Activated CD4-positive, alpha-beta T cell treated with anti-CD3 and anti-CD28 coated beads, Interleukin-2, Interleukin-4, amounts not matched to agents 100 ng/mL and 50 ng/mL, durations not matched to agents 16 hours and 8 hours (primary cell): ENCODE results near the gene LIPI.
"Not testable (repeated sequence)": the region's sequence is repeated elsewhere in the genome, so short reads cannot be mapped to it uniquely, and the experiment has no call there.

ENCODE experiments used
- DNase-seq: peaks from one replicate; pipeline ENCODE4 v3.0.0-alpha.2; 2020; ENCODE audit warnings: low spot score

The LIPI gene

DNA sequence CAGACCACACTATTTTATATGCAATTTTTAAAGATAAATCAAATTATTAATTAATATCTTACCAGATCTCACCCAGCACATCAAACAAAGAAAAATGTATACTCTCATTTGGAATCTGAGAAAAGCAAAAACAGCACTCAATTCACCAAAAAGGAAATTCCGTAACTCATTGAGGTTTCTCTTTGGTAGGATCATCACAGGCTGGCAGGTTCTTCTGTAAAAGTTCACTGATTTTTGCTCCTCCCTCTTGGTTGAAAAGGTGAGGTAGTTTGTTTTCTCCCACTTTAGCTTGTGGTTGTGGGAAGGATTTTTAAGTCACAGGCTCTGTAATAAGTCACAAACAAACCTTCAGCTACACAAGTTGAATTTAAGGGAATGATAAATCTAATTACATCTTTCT lies at the start of gene LIPI:
LIPI (minus strand) TSS at position 218 of the 400 bp plus-strand sequence; CDS start at position 108, 110 bp downstream.
- no peak for DNase-seq

DNA sequence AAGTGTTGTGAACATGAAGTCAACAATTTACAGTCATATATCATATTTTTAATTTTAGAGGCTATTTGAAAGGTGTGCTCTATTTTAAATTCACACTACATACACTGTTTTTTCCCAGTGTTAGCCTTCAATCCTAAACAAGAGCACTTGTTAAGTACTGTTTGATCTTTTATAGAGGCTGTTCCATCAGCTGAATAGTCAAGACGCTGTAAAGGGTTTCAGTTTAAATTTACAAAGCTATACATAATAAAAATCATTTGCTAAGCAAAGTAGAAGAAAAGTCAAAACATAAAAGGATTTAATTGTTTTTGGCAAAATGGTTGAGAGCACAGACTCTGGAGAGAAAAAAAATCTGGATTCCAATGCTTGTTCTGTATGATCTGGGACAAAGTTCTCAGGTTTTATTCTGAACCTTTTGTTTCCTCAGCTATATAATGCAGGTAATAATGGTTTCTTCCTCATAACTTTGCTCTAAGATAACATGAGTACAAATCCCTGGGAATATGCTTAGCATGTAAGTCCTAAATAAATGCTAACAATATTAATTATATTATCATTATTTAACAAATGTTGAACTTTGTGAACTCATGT lies 49.5 kb upstream of the LIPI start:
- DNase-seq, result no peak

DNA sequence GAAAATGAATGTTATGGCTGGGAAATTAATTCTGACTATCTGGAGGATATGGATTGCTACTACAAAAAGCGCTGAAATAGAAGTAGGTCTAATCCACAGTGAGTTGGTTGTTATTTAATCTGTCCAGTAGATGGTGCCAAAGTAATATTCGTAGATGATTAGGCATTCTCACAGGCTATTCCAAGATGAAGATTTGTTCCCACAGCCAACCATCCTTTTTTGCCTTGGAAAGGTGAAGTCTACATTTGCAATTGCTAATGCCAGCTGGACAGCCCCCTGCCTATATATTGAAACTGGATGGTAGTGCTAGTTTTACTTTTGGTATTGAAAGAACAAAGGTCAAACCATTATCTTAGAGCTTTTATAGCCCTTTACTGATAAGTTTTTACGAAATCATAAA lies 49.0 kb upstream of the LIPI start:
- peak; percentile 31 for DNase-seq

GRCh38 chr21:14251336-14251735 lies 40.6 kb upstream of the LIPI start:
- no peak for DNase-seq

DNA sequence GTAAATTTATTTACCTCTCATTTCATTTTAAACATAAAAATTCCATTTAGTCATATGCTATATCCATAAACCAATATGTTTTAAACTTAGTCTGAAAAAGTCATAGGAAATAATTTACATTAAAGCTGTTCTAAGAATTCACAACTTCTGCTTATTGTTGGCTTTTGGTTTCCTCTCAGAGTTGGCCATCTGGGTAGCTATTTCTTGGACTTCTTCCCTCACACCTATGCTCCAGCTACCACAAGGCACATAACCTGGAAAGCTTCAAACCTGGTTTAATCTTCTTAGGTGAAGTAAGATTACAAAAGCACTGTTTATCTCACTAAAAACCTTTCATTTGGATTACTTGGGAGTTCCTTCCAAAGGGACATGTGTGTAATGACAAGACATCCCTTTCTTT lies 35.0 kb upstream of the LIPI start:
- no peak for DNase-seq

GRCh38 chr21:14244911-14245310 lies 34.2 kb upstream of the LIPI start:
- no peak for DNase-seq

DNA sequence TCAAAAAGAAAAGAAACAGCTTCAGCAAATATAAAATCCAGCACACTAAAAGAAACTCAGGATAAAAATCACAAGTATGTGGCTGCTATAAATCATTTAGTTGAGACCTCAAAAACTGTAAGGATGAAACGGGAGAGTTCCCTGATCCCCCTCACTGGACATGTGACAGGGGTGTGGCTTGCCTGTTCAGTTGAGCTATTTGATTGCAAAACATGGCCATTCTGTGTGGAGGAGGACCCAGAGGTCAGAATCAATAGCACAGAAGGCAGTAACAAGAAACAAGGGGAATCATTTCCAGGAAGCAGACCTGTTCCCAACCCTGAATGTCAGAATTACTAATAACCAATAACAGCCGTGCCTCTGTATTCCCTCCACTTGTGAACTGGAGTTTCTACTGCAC lies 33.1 kb upstream of the LIPI start:
- no peak for DNase-seq

GRCh38 chr21:14243461-14243860 lies 32.7 kb upstream of the LIPI start:
- no peak for DNase-seq

DNA sequence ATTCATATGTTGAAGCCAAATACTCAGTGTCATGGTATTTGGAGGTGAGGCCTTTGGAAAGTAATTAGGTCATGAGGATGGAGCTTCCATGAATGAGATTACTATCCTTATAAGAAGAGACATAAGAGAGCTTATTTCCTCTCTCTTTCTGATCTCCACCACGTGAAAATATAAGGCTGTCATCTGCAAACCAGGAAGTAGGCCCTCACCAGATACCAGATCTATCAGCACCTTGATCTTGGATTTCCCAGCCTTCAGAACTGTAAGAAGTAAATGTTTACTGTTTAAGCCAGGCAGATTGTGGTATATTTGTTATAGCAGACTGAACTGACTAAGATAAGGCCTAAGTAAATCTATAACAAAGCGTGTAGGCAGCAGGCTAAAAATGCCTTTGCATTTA lies 30.5 kb upstream of the LIPI start:
- no peak for DNase-seq

- DNase-seq, result no peak
Measured at GRCh38 chr21:14239281-14239680, 28.5 kb upstream of the LIPI start.

DNA sequence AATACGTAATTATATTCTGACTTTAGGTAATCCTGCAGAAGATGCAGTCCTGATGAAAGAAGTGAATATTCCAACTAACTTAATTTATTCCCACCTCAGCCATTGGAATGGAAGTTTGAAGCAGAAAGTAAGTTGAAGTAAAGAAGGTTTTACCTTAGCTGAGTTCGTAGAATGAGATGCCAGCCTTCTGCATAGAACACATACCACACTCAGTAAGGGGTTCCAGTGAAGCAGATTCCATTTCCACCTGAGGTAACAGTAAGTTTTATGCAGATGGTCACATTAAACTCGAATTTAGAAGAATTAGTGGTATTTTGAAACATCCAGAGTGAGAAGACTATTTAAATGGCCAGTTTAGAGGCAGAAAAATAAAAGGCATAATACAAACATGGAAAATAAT lies 25.4 kb upstream of the LIPI start:
- no peak for DNase-seq

DNA sequence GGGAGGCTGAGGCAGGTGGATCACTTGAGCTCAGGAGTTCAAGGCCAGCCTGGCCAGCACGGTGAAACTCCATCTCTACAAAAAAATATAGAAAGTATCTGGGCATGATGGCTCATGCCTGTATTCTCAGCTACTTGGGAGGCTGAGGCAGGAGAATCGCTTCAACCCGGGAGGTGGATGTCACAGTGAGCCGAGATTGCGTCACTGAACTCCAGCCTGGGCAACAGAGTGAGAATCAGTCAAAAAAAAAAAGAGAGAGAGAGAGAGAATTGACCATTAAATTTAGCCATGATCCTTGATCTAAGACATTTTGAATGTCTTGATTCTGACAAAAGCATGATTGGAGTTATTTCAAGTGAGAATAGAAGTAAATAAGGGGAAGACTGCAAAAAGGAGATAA lies 24.3 kb upstream of the LIPI start:
- DNase-seq, result no peak

GRCh38 chr21:14229399-14229798 lies 18.6 kb upstream of the LIPI start:
- no peak for DNase-seq

DNA sequence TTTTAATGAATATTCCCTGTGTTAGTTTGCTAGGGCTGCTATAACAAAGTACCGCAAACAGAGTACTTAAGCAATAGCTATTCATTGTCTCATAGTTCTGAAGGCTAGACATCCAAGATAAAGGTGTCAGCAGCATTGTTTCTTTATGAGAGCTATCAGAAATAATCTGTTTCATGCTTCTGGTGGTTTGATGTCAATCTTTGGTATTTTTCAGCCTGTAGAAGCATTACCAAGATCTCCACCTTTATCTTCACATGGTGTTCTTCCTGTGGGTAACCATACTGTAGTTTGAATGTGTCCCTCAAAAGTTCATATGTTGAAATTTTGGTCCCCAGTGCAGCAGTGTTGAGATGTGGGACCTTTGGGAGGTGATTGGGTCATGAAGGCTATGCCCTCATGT lies 12.6 kb upstream of the LIPI start:
- DNase-seq, result no peak

- peak; percentile 66 for DNase-seq
Measured at GRCh38 chr21:14215971-14216641, 5.4 kb upstream of the LIPI start, which contains the start of gene RBM11. Gene RBM11 (plus strand): TSS chr21:14216157. CDS start chr21:14216187, 30 bp downstream.

DNA sequence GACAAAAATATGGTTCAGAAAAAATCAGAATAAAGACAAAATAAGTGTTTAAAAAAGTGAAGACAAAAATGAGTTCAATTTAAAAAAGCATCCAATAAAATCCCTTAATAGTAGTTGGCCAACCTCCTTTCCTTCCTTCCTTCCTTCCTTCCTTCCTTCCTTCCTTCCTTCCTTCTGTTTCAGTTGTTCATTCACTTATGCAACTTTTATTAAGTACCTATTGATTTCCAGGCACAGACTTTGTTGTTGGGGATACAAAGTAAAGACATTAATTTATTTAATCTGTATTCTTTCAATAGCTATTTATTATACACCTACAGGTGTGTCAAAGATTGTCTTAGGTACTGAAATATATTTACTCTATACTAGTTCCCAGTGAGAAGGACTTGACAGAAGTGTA lies 2.4 kb upstream of the LIPI start:
- DNase-seq, result no peak

GRCh38 chr21:14206222-14206621 lies 4.5 kb downstream of the LIPI start:
- no peak for DNase-seq

- DNase-seq, result not testable (repeated sequence)
Measured at GRCh38 chr21:14166463-14167223, 44.1 kb downstream of the LIPI start.

DNA sequence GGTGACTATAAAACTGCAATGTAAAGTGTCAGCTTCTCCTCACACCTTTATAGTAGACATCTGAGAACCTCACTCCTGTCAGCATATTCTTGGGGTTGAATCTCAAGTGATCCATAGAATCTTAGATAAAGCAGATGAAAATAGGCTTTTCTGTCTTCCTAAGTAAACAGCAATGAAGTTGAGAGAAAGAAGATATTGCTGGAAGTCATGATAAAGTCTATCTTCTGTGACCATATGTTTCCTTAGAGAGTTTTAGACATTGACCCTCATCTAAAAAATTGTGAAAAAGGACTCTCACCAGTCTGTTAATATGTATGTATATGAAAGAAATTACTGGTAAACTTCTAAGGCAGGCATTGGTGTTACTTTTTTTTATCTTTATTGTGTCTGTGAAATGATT lies 66.8 kb downstream of the LIPI start:
- DNase-seq, result no peak

DNA sequence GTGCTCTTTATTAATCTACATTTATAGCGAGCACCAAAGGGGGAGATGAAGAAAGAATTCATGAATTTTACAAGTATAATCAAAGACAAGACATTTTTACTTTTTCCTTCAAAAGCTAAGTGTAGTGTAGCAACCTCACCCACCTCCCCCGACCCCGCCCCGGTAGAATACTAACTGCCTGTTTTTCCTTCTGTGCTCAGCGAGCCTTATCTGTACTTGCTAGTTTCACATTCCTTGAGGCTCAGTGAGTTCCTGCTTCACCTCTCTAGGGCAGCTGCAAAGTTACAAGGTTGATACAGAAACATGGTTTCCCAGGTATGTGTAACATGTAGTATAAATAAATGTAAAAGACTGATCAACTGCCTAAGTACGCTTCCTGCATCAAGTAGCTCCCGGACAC lies 86.5 kb downstream of the LIPI start:
- DNase-seq, result no peak

GRCh38 chr21:14121719-14122118 lies 89.0 kb downstream of the LIPI start:
- no peak for DNase-seq

DNA sequence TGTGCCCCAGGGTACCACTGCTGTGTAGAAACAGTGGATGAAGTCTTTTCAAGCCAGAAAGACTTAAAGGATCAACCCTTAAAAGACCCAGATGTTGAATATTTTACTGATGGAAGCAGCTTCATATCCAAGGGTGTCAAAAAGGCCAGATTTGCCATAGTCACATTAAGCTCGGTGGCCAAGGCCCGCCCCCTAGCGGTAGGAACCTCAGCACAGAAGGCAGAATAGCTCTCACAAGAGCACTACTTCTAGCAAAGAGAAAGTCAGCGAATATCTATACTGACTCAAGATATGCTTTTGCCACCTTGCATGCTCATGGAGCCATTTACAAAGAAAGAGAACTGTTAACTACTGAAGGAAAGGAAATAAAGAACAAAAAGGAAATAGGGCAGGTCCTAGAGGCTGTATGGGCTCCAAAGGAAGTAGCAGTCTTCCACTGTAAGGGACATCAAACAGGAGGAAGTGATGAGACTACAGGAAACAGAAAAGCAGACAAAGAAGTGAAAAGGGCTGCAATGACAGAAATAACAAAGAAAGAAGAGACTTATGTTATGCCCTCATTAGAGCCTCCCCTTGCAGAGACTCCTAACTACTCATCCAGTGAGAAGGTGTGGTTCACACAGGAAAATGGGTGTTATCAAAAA lies 90.5 kb downstream of the LIPI start:
- peak; percentile 60 for DNase-seq

DNA sequence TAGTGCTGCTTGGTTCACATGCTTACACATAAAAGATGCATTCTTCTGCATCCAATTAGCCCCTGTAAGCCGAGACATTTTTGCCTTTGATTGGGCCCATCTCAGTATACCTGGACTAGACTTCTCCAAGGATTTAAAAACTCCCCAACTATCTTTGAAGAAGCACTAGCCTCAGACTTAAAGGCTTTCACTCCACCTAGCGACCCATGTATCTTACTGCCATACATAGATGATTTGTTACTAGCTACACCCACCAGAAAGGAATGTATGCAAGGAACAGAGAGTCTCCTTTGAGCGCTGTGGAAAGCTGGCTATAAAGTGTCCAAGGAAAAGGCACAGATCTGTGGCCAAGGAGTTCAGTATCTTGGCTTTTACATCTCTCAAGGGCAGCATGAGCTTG lies 91.7 kb downstream of the LIPI start:
- no peak for DNase-seq
